Body of pancreas (tissue), 4 donors: ENCODE measurements around the gene AGR3. TPM values are rescaled to one million over a fixed set of nuclear protein-coding genes. Genes with fewer than 3 reads are reported as not detected.
"Not testable (repeated sequence)": the region's sequence is repeated elsewhere in the genome, so short reads cannot be mapped to it uniquely, and the experiment has no call there.

Experiments used
- ATAC-seq: fragments of 150-250 bp; one replicate; pipeline ENCODE4 v1.9.1; 2016
- DNase-seq, 4 donors: peaks; one replicate each; pipeline ENCODE4 v3.0.0-alpha.2; 2019
- H3K27ac ChIP-seq, 4 donors: fragments of 200-600 bp; sonication (generic); 1 replicate in 3 of 4; 2 replicates in 1 of 4; pipeline versions ENCODE4 v1.5.1 to v1.6.1; 2016 to 2019; ENCODE audit warnings: mild to moderate bottlenecking in 1 of 4, mixed read lengths in 1 of 4, moderate library complexity in 1 of 4
- H3K27me3 ChIP-seq, 2 donors: fragments of 200-600 bp; sonication (generic); one replicate each; pipeline ENCODE4 v1.6.0; 2016; ENCODE audit warnings: mild to moderate bottlenecking in 1 of 2
- H3K36me3 ChIP-seq, 2 donors: fragments of 200-600 bp; sonication (generic); replicated peaks in 1 of 2; 2 replicates each; pipeline ENCODE4 v1.5.1; 2016; ENCODE audit warnings: low read depth in 2 of 2; ENCODE audit not compliant: insufficient read depth in 1 of 2
- H3K4me1 ChIP-seq: fragments of 200-600 bp; sonication (generic); one replicate; pipeline ENCODE4 v1.6.0; 2016
- H3K4me3 ChIP-seq, 2 donors: fragments of 200-600 bp; sonication (generic); 1 replicate in 1 of 2; 2 replicates in 1 of 2; pipeline ENCODE4 v1.5.1; 2016 to 2019
- H3K9me3 ChIP-seq, 3 donors: fragments of 200-600 bp; sonication (generic); 1 replicate in 2 of 3; 2 replicates in 1 of 3; pipeline ENCODE4 v1.5.1; 2016
- CTCF ChIP-seq, 7 experiments: fragments of 450-650 bp in 4 of 7; fragments of 200-600 bp in 3 of 7; sonication (generic) in 3 of 7; IDR thresholded peaks; one replicate each; pipeline ENCODE4 v1.5.1; 2016 to 2019; ENCODE audit warnings: antibody characterized with exemption in 7 of 7
- POLR2A ChIP-seq, 3 donors: fragments of 450-650 bp; IDR thresholded peaks; one replicate each; pipeline ENCODE4 v1.6.1; 2016; ENCODE audit warnings: antibody characterized with exemption in 3 of 3, mild to moderate bottlenecking in 2 of 3
- WGBS, 2 donors: methylation state at CpG; one replicate each; pipeline ENCODE4 v1.1.5; 2017; 5-methylcytosine and 5-hydroxymethylcytosine counted together
- intact Hi-C: fragments of 100-400 bp; cut with DNase I; formaldehyde crosslinking; loops from one replicate; pipeline ENCODE4 v1.15.1; 2023
- total RNA-seq, 2 donors: library from RNA; depleted of rRNA; stranded (reverse); fragments of >200 nt; gene quantifications; one replicate each; pipeline ENCODE4 v1.1.0, GENCODE V29; 2016

AGR3 gene
- total RNA-seq, 2 donors from 2014 or later = 13.2 TPM; not detected in 1

- TF ChIP-seq POLR2A (IDR thresholded peaks at IDR 0.05) (no peak), CTCF (IDR thresholded peaks at IDR 0.05) (no peak)
- Histone ChIP-seq H3K27ac (no peak overlapping the region), H3K4me3 (no peak overlapping the region), H3K27me3 (no peaks in the 10 kb centered on the region), H3K9me3 (no peaks in the 10 kb centered on the region), H3K36me3 (no peaks in the 10 kb centered on the region), H3K4me1 (peaks cover 3% of the 10 kb centered on the region)
- ATAC-seq (no peak), DNase-seq (no peak)
- intact Hi-C loops = no loop called here
- 94% methylated on average over 1 of the region's 1 CpG for WGBS, 2 donors
These were observed 2.6 kb downstream of the AGR3 start for GRCh38 chr7:16879181-16879580.

- Histone ChIP-seq H3K4me1 (no peaks in the 10 kb centered on the region), H3K27ac (no peak overlapping the region), H3K27me3 (no peaks in the 10 kb centered on the region), H3K9me3 (no peaks in the 10 kb centered on the region), H3K4me3 (no peak overlapping the region), H3K36me3 (no peaks in the 10 kb centered on the region)
- no peak for DNase-seq
- intact Hi-C loops = no loop called here
- no peak for ATAC-seq
- no peak for TF ChIP-seq CTCF (IDR thresholded peaks at IDR 0.05)
- no peak for TF ChIP-seq POLR2A (IDR thresholded peaks at IDR 0.05)
- 68 to 70% methylated on average over 1 of the region's 1 CpG for WGBS, 2 donors
These were observed 5.9 kb downstream of the AGR3 start for GRCh38 chr7:16875861-16876260.

GRCh38 chr7:16874066-16874465 lies 7.7 kb downstream of the AGR3 start:
- intact Hi-C loops = no loop called here
- H3K4me3 ChIP-seq = no peak overlapping the region
- no peaks in the 10 kb centered on the region for H3K27me3 ChIP-seq
- no peak overlapping the region for H3K27ac ChIP-seq
- H3K9me3 ChIP-seq = no peaks in the 10 kb centered on the region
- DNase-seq (no peak), ATAC-seq (no peak)
- 40 to 52% methylated on average over 4 of the region's 4 CpGs for WGBS, 2 donors
- no peaks in the 10 kb centered on the region for H3K36me3 ChIP-seq
- no peaks in the 10 kb centered on the region for H3K4me1 ChIP-seq
- no peak for TF ChIP-seq CTCF (IDR thresholded peaks at IDR 0.05)
- no peak for TF ChIP-seq POLR2A (IDR thresholded peaks at IDR 0.05)

GRCh38 chr7:16867328-16867727 lies 14.5 kb downstream of the AGR3 start:
- no peak overlapping the region for H3K4me3 ChIP-seq
- H3K4me1 ChIP-seq = no peaks in the 10 kb centered on the region
- DNase-seq (no peak), ATAC-seq (no peak)
- H3K9me3 ChIP-seq = no peaks in the 10 kb centered on the region
- TF ChIP-seq POLR2A (IDR thresholded peaks at IDR 0.05) (no peak), CTCF (IDR thresholded peaks at IDR 0.05) (no peak)
- intact Hi-C loops = no loop called here
- no peak overlapping the region for H3K27ac ChIP-seq
- no peaks in the 10 kb centered on the region for H3K36me3 ChIP-seq
- no peaks in the 10 kb centered on the region for H3K27me3 ChIP-seq

- H3K36me3 ChIP-seq, ATAC-seq, intact Hi-C loops, H3K4me1 ChIP-seq, H3K27ac ChIP-seq, H3K4me3 ChIP-seq, H3K9me3 ChIP-seq, DNase-seq, H3K27me3 ChIP-seq: not testable (repeated sequence)
- 89 to 93% methylated on average over 11 of the region's 11 CpGs for WGBS, 2 donors
These were observed 28.6 kb downstream of the AGR3 start for GRCh38 chr7:16853189-16853588.
